Kidney epithelial cell (primary cell): ENCODE results near the gene AP1B1. TPM values are rescaled to one million over a fixed set of nuclear protein-coding genes. Genes with fewer than 3 reads are reported as not detected.

Experiments
- DNase-seq: peaks from one replicate; pipeline ENCODE4 v3.0.0-alpha.2; 2010; ENCODE audit warnings: low read depth
- H3K27me3 ChIP-seq: 2 replicates; pipeline ENCODE4 v1.6.0; 2011; ENCODE audit warnings: low read length; ENCODE audit not compliant: control insufficient read depth, insufficient read depth
- H3K36me3 ChIP-seq: 2 replicates; pipeline ENCODE4 v1.5.1; 2011; ENCODE audit warnings: low read length; ENCODE audit not compliant: control insufficient read depth, insufficient read depth
- H3K4me3 ChIP-seq: 2 replicates; pipeline ENCODE4 v1.5.1; 2011; ENCODE audit warnings: low read depth, mild to moderate bottlenecking, control low read depth, low read length
- CTCF ChIP-seq: IDR thresholded peaks from 2 replicates; pipeline ENCODE4 v1.5.1; 2011; ENCODE audit warnings: mild to moderate bottlenecking, moderate library complexity, low read length, control low read depth, inconsistent platforms; ENCODE audit not compliant: insufficient read depth, poor library complexity, severe bottlenecking
- total RNA-seq: library from RNA; depleted of rRNA; stranded (reverse); fragments of >200 nt; gene quantifications from 2 replicates; pipeline ENCODE4 v1.2.3, GENCODE V29; 2015

AP1B1 gene
- total RNA-seq, 1 donor from 2014 or later = 65.2 TPM

GRCh38 chr22:29342577-29343312, 45.6 kb downstream of the AP1B1 start:
- H3K36me3 ChIP-seq = peaks cover 12% of the 10 kb centered on the region
- H3K4me3 ChIP-seq = no peak overlapping the region
- no peak for TF ChIP-seq CTCF

GRCh38 chr22:29342177-29342576, 46.2 kb downstream of the AP1B1 start:
- Histone ChIP-seq H3K4me3 (no peak overlapping the region), H3K36me3 (peaks cover 10% of the 10 kb centered on the region), H3K27me3 (no peaks in the 10 kb centered on the region)
- DNase-seq = no peak
- TF ChIP-seq CTCF = no peak

More at GRCh38 chr22:29342577-29343312, 45.6 kb downstream of the AP1B1 start:
- no peak for DNase-seq
- no peaks in the 10 kb centered on the region for H3K27me3 ChIP-seq

GRCh38 chr22:29341849-29342127, 46.6 kb downstream of the AP1B1 start:
- no peak for DNase-seq
- no peak overlapping the region for H3K4me3 ChIP-seq
- H3K27me3 ChIP-seq = no peaks in the 10 kb centered on the region
- peaks cover 8% of the 10 kb centered on the region for H3K36me3 ChIP-seq
- no peak for TF ChIP-seq CTCF

GRCh38 chr22:29341056-29341848, 47.1 kb downstream of the AP1B1 start:
- Histone ChIP-seq H3K27me3 (no peaks in the 10 kb centered on the region), H3K36me3 (peaks cover 8% of the 10 kb centered on the region), H3K4me3 (no peak overlapping the region)
- no peak for DNase-seq
- no peak for TF ChIP-seq CTCF

- no peak overlapping the region for H3K4me3 ChIP-seq
- no peak for DNase-seq
- TF ChIP-seq CTCF = no peak
- peaks cover 8% of the 10 kb centered on the region for H3K36me3 ChIP-seq
- H3K27me3 ChIP-seq = no peaks in the 10 kb centered on the region
These were observed 47.8 kb downstream of the AP1B1 start for GRCh38 chr22:29340566-29340965.
